PFSK-1 (cell line): ENCODE data around the gene LTB4R2.

ENCODE experiments used
- POLR2AphosphoS5 ChIP-seq: IDR thresholded peaks from 2 replicates; pipeline ENCODE4 v1.6.1; 2012; ENCODE audit warnings: low read depth, mild to moderate bottlenecking, control low read depth, low read length, moderate library complexity
- REST ChIP-seq, 2 experiments: IDR thresholded peaks; 2 replicates each; pipeline versions ENCODE4 v1.6.1 to v1.8.0; 2011 to 2012; ENCODE audit warnings: low read depth in 2 of 2, low read length in 2 of 2, control low read depth in 1 of 2, inconsistent platforms in 1 of 2, mild to moderate bottlenecking in 1 of 2, moderate library complexity in 1 of 2; ENCODE audit not compliant: insufficient read depth in 1 of 2

GRCh38 chr14:24339284-24340151 lies 29.6 kb downstream of the LTB4R2 start, which contains the start of gene RIPK3:
- no peak for TF ChIP-seq REST (IDR thresholded peaks at IDR 0.05; ENCODE audit: insufficient read depth in 1 of 2, low read depth in 2 of 2, low read length in 2 of 2)
- no peak for TF ChIP-seq POLR2AphosphoS5
